Epithelial cell of esophagus (primary cell): ENCODE results near the gene GDPD4.
"Not testable (repeated sequence)": the region's sequence is repeated elsewhere in the genome, so short reads cannot be mapped to it uniquely, and the experiment has no call there.

Experiments
- DNase-seq: peaks from one replicate; pipeline ENCODE4 v3.0.0; 2010; ENCODE audit warnings: low read depth
- H3K4me3 ChIP-seq: 2 replicates; pipeline ENCODE4 v1.5.1; 2011; ENCODE audit warnings: mild to moderate bottlenecking, low read length, control low read depth
- CTCF ChIP-seq: IDR thresholded peaks from 2 replicates; pipeline ENCODE4 v1.5.1; 2011; ENCODE audit warnings: low read depth, mild to moderate bottlenecking, low read length, control low read depth, inconsistent platforms; ENCODE audit not compliant: insufficient read depth; ENCODE audit errors: missing control alignments

GDPD4 gene

GRCh38 chr11:77300695-77301094 is 791 bp downstream of the GDPD4 start:
- TF ChIP-seq CTCF, result no peak
- DNase-seq, result peak; percentile 22
- no peak overlapping the region for H3K4me3 ChIP-seq

GRCh38 chr11:77300028-77300427 is 1.5 kb downstream of the GDPD4 start:
- DNase-seq, result peak; percentile 90

GRCh38 chr11:77299528-77299993 is 1.9 kb downstream of the GDPD4 start:
- no peak for TF ChIP-seq CTCF
- peak; percentile 97 for DNase-seq
- no peak overlapping the region for H3K4me3 ChIP-seq

More at GRCh38 chr11:77300028-77300427, 1.5 kb downstream of the GDPD4 start:
- not testable (repeated sequence) for H3K4me3 ChIP-seq

- DNase-seq, result no peak
- no peak for TF ChIP-seq CTCF
- H3K4me3 ChIP-seq, result no peak overlapping the region
Observed at GRCh38 chr11:77294040-77294439, 7.4 kb downstream of the GDPD4 start.

GRCh38 chr11:77289737-77290136 is 11.7 kb downstream of the GDPD4 start:
- no peak for TF ChIP-seq CTCF
- H3K4me3 ChIP-seq, result no peak overlapping the region
- DNase-seq, result no peak

- no peak for TF ChIP-seq CTCF
- peak; percentile 91 for DNase-seq
- H3K4me3 ChIP-seq, result no peak overlapping the region
Observed at GRCh38 chr11:77287615-77288273, 13.7 kb downstream of the GDPD4 start.

GRCh38 chr11:77287136-77287535 is 14.3 kb downstream of the GDPD4 start:
- DNase-seq, result no peak
- TF ChIP-seq CTCF, result no peak

More at GRCh38 chr11:77287136-77287535, 14.3 kb downstream of the GDPD4 start:
- H3K4me3 ChIP-seq, result no peak overlapping the region
